NOMO-1 treated with DMSO at 0.1 percent for 48 hours (cell line): Measurements from ENCODE around the gene PIGX.

Source experiments
- DNase-seq: peaks from one replicate; lab custom pipeline; 2025; ENCODE audit not compliant: unreplicated experiment; lab: John Stamatoyannopoulos, UW

The PIGX gene

GRCh38 chr3:196711838-196712513, at the start of gene PIGX, which contains the start of gene CEP19:
Gene PIGX (plus strand): TSS chr3:196712377.
Gene CEP19 (minus strand): TSS chr3:196712250. CDS start chr3:196708657, 3,593 bp downstream.
- DNase-seq: peak; percentile 78

DNA sequence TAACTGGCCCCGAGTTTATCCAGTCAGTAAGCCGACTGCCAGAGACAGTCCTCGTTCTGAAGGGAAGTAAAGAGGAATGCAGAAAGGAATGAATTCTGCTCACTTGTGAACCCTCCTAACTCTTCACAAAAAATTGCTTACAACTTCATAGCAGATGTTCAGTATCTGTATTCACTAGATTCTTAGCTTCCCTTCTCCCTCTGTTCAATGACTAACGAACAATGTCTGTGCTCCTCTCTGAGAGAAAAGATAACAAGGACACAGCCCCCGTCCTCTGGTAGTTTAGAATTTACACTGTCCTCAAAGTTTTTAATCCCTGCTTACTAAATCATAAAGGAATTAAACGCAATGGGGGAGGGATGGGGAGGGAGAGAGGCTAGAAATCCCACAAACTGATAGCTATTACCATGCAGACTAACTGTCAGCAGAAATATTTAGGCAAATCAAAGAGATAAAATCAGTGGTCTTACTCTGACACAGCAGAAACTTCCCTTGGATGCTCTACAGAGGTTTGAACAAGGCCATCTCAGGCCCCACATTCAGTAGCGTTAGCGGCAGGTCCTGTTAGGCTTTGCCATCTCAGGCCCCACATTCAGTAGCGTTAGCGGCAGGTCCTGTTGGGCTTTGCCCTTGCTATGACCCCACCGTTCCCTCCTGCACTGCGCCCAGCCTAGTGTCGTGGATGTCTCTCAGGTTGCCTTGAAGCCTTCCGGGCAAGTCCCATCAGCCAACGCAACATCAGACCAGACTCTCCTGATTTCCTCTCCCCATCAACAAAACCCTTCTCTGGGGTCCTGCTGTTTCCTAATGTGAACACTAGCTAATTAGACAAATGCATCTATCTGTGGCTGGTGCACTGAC, 49.2 kb upstream of the PIGX start:
- DNase-seq: no peak

GRCh38 chr3:196666001-196666867, 45.9 kb upstream of the PIGX start:
- DNase-seq: peak; percentile 57

- no peak for DNase-seq
Observed at GRCh38 chr3:196667056-196667825, 44.9 kb upstream of the PIGX start.

- DNase-seq: no peak
Observed at GRCh38 chr3:196670339-196670738, 41.8 kb upstream of the PIGX start.

- DNase-seq: no peak
Observed at GRCh38 chr3:196673632-196674031, 38.5 kb upstream of the PIGX start.

- no peak for DNase-seq
Observed at GRCh38 chr3:196677353-196677752, 34.8 kb upstream of the PIGX start.

- DNase-seq: no peak
Observed at GRCh38 chr3:196677931-196678330, 34.2 kb upstream of the PIGX start.

DNA sequence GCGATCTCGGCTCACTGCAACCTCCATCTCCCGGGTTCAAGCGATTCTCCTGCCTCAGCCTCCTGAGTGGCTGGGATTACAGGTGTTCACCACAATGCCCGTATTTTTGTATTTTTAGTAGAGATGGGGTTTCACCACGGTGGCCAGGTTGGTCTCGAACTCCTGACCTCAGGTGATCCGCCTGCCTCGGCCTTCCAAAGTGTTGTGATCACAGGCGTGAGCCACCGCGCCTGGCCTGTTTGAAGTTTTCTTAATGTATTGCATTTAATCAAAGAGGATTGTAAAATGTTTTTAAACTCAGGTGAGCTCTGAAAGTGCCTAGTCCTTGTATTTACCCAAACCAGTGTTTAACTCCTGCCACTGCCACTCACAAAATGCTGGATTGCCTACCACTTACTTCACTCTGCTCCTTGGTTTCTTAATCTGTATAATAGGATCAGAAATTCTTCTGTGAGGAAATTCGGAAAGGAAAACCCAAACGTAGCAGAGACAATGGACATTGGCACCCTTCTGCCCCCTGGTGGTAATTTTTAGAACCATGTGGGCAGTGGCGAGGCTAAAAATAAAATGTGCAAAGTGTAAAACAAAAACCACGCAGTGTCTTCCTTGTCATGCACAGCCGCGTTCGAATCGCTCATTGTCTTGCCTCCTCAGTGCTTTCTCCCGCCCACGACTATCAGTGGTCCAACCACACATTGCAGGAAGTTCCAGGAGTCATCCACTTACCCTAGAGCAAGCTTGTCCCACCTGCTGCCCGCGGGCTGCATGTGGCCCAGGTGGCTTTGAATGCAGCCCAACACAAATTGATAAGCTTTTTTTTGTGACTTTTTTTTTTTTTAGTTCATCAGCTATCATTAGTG, 27.4 kb upstream of the PIGX start:
- DNase-seq: peak; percentile 97

DNA sequence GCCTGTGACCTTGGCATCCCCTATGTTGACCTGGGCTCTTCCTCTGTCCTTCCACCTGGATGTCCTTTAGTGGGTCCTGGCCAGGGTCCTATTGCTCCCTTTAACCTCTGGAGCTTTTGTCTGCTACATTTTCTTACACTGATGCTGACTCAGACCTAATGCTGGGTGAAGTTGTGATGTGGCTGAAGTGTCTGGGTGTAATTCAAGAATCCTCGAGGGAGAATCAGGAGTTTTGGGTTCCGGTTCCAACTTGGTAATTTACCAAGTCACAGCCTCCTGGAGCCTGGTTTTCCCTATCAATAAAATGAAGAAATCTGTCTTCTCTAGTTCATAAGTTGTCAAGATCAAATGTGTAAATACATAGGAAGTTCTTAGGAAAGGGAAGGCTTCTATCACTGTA, 25.7 kb upstream of the PIGX start:
- DNase-seq: no peak

DNA sequence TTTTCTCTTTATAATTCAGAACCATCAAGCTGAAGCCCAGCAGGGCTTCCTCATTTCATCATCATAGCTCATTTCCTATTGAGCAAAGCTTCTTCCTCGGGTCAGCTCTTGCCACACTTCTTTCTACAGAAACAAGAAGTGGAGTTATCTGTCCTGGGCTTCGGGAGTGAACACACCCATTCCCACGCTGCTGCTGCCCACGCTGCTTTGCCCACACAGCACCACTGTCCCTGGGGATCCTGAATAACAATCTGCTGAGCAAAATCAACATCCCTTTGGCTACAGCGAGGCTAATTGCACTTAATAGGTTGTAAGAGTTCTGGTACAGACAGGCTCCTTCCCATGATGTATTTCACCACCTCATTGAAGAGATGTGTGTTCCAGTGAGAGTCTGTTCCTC, 23.8 kb upstream of the PIGX start:
- peak; percentile 99 for DNase-seq

DNA sequence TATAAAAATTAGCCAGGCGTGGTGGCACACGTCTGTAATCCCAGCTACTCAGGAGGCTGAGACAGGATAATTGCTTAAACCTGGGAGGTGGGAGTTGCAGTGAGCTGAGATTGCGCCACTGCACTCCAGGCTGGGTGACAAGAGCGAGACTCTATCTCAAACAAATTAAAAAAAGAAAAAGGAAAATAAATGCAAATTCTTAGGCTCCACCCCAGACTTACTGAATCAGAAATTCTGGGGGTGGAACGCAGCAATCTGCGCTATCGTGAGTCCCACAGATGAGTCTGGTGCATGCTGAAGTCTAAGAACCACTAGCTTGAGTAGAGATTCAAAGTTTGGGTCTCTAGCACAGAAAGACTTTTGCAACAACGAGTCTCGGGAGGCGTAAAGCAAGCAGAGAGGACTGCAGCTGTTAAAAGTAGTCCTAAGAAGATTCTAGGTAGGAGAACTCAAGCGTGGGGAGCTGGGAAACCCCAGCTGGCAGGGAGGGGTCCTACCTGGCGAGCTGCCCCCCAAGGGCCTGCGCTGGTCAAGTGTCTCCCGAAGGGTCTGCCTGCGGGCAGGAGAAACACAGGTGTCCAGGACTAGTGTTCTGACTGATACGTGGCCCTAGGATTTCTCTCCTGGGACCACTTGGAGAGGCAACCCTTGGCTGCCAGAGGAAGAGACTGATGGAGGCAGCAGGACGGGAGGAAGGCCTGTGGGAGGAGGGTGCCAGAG, 22.1 kb upstream of the PIGX start:
- peak; percentile 24 for DNase-seq

GRCh38 chr3:196691386-196691785, 20.8 kb upstream of the PIGX start:
- DNase-seq: peak; percentile 70

- DNase-seq: peak; percentile 72
Observed at GRCh38 chr3:196694202-196694638, 18.0 kb upstream of the PIGX start.

DNA sequence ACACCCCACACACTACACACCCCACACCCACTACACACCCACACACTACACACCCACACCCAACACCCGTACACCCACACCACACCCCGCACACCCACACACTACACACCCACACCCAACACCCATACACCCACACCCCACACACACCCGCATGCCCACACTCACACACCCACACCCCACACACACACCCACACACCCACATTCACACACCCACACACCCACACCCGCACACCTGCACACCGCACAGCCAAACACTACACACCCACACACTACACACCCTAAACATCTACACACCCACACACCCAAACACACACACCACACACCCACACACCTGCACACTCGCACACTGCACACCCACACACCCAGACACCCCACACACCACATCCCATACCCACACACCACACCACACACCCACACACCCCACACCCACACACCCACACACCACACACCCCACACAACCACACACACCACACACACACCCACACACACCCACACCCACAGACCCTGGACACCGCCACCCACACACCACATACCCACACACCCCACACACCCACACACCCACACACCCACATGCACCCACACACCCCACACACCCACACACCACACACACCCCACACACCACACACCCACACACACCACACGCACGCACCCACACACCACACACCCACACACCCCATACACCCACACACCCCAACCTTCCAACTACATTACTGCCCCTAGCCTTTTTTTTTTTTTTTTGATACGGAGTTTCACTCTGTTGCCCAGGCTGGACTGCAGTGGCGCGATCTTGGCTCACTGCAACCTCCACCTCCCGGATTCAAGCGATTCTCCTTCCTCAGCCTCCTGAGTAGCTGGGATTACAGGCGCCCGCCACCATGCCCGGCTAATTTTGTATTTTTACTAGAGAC, 17.0 kb upstream of the PIGX start:
- no peak for DNase-seq

DNA sequence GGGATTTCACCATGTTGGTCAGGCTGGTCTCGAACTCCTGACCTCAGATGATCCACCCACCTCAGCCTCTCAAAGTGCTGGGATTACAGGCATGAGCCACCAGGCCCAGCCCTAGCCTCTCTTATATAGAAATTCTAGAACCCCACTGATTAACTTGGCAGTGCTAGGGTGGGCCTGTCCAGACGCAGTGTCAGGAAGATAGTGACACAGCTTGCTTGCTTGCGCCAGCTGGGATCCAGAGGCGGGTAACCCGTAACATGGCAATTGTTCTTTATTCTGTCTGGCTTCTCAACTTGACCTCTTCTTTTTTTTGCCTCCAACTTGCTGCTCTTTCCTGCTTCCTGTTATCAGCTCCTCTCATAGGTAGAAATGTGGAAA, 16.3 kb upstream of the PIGX start:
- no peak for DNase-seq

GRCh38 chr3:196697270-196697669, 14.9 kb upstream of the PIGX start:
- DNase-seq: no peak

GRCh38 chr3:196699749-196700148, 12.4 kb upstream of the PIGX start:
- DNase-seq: no peak
